Kidney (tissue), 14 donors: ENCODE measurements around the gene LRRK1. TPM values are rescaled to one million over a fixed set of nuclear protein-coding genes. Genes with fewer than 3 reads are reported as not detected.
A peak's percentile ranks its signal among the peaks of the same experiment; 100 is the strongest.
"Not testable (repeated sequence)": the region's sequence is repeated elsewhere in the genome, so short reads cannot be mapped to it uniquely, and the experiment has no call there.

Experiments
- DNase-seq, 5 donors: peaks; one replicate each; pipeline ENCODE4 v3.0.0-alpha.2; 2013 to 2020
- FAIRE-seq: peaks from 2 replicates; lab custom pipeline; 2012; peaks lifted over from hg19 to GRCh38; lab: Jason Lieb, UNC
- H3K27ac ChIP-seq, 2 donors: one replicate each; pipeline ENCODE4 v1.7.0; 2013; ENCODE audit warnings: low read depth in 2 of 2, low read length in 2 of 2, inconsistent platforms in 1 of 2
- H3K27me3 ChIP-seq: one replicate; pipeline ENCODE4 v1.7.1; 2013; ENCODE audit warnings: low read length, inconsistent platforms; ENCODE audit not compliant: control insufficient read depth, insufficient read depth
- H3K36me3 ChIP-seq, 3 donors: one replicate each; pipeline versions ENCODE4 v1.7.0 to v1.7.1; 2013; ENCODE audit warnings: low read length in 3 of 3, control low read depth in 1 of 3, inconsistent platforms in 1 of 3; ENCODE audit not compliant: insufficient read depth in 3 of 3, control insufficient read depth in 2 of 3
- H3K4me1 ChIP-seq, 3 donors: one replicate each; pipeline versions ENCODE4 v1.7.0 to v1.7.1; 2013; ENCODE audit warnings: low read length in 3 of 3, inconsistent platforms in 1 of 3, low read depth in 1 of 3; ENCODE audit not compliant: control insufficient read depth in 2 of 3, insufficient read depth in 2 of 3
- H3K4me3 ChIP-seq, 3 donors: one replicate each; pipeline versions ENCODE4 v1.7.0 to v1.8.1; 2013; ENCODE audit warnings: low read length in 3 of 3, control low read depth in 1 of 3, inconsistent platforms in 1 of 3
- H3K9ac ChIP-seq, 3 donors: one replicate each; pipeline versions ENCODE4 v1.7.0 to v1.7.1; 2013; ENCODE audit warnings: low read length in 3 of 3, control low read depth in 1 of 3, inconsistent platforms in 1 of 3
- H3K9me3 ChIP-seq, 3 donors: one replicate each; pipeline versions ENCODE4 v1.7.0 to v1.7.1; 2013; ENCODE audit warnings: low read length in 3 of 3, control low read depth in 1 of 3, inconsistent platforms in 1 of 3; ENCODE audit not compliant: control insufficient read depth in 2 of 3, insufficient read depth in 1 of 3
- CTCF ChIP-seq: IDR thresholded peaks from 3 replicates; pipeline ENCODE4 v1.5.1; 2012; ENCODE audit warnings: mild to moderate bottlenecking, moderate library complexity, borderline replicate concordance; ENCODE audit not compliant: insufficient read depth; ENCODE audit errors: extremely low read depth
- intact Hi-C: fragments of 100-400 bp; cut with DNase I; formaldehyde crosslinking; loops from one replicate; pipeline ENCODE4 v1.11.1; 2022
- polyA plus RNA-seq: library from polyadenylated mRNA; stranded (reverse); fragments of 350-450 nt; fragmentation: Illumina TruSeq; extraction: RNeasy Lipid Tissue Mini Kit (QIAGEN cat#74804); gene quantifications from one replicate; pipeline ENCODE4 v1.2.3, GENCODE V29; 2014; ENCODE audit warnings: low read depth, low replicate concordance; ENCODE audit not compliant: insufficient read depth
- total RNA-seq: library from RNA; stranded (reverse); fragmentation: NEBNext Ultra II Directional; extraction: Animal tissue kit (Norgen Biotek cat#: 25700); gene quantifications from one replicate; pipeline ENCODE4 v1.2.1, GENCODE V29; 2021
- donor health status: control.
- donor health status: control.
- donor health status: control.
- donor health status: control.
- donor health status: control.
- donor health status: DM: yes; HTN: yes; CAD: no.
- donor health status: Normal renal cell carcinoma (clear cell type).

The LRRK1 gene
- total and polyA plus RNA-seq, 2 donors from 2014 or later, result 1.1 to 24.9 TPM

- H3K4me1 ChIP-seq, result peaks cover 0 to 2% (median 0%) of the 10 kb centered on the region in 3 donors
- intact Hi-C loops, result no loop called here
- peak in 1 of 5 donors; percentile 32 for DNase-seq
- no peak for FAIRE-seq
- no peak overlapping the region for H3K27ac ChIP-seq
- no peak overlapping the region for H3K4me3 ChIP-seq
- no peak for TF ChIP-seq CTCF
- no peaks in the 10 kb centered on the region for H3K9me3 ChIP-seq
- H3K9ac ChIP-seq, result no peak overlapping the region
- no peaks in the 10 kb centered on the region for H3K27me3 ChIP-seq
- no peaks in the 10 kb centered on the region for H3K36me3 ChIP-seq
These were observed 152.5 kb downstream of the LRRK1 start for GRCh38 chr15:101071651-101072050.

GRCh38 chr15:101072235-101072634, 153.1 kb downstream of the LRRK1 start:
- H3K4me1 ChIP-seq, H3K36me3 ChIP-seq, FAIRE-seq, intact Hi-C loops, H3K9ac ChIP-seq, H3K4me3 ChIP-seq, H3K27me3 ChIP-seq, H3K9me3 ChIP-seq, H3K27ac ChIP-seq, DNase-seq: not testable (repeated sequence)

GRCh38 chr15:101077806-101078668, 158.9 kb downstream of the LRRK1 start:
- H3K4me3 ChIP-seq, DNase-seq, H3K9me3 ChIP-seq, FAIRE-seq, H3K27ac ChIP-seq, H3K9ac ChIP-seq, H3K36me3 ChIP-seq, H3K27me3 ChIP-seq, intact Hi-C loops, H3K4me1 ChIP-seq: not testable (repeated sequence)

GRCh38 chr15:101078669-101079323, 159.6 kb downstream of the LRRK1 start:
- no peak for TF ChIP-seq CTCF
- H3K27ac ChIP-seq, result no peak overlapping the region
- intact Hi-C loops, result no loop called here
- DNase-seq (peak in 1 of 5 donors; percentile 37), FAIRE-seq (no peak)
- no peak overlapping the region for H3K4me3 ChIP-seq
- H3K27me3 ChIP-seq, result no peaks in the 10 kb centered on the region
- no peaks in the 10 kb centered on the region for H3K4me1 ChIP-seq
- no peak overlapping the region for H3K9ac ChIP-seq
- peaks cover 0 to 2% (median 0%) of the 10 kb centered on the region in 3 donors for H3K9me3 ChIP-seq
- H3K36me3 ChIP-seq, result no peaks in the 10 kb centered on the region
